ENCODE measurements around the gene GRID2.

GRCh38 chr4:93633721-93634120 lies 1330.0 kb downstream of the GRID2 start:
- no peak for TF ChIP-seq CTCF (IDR thresholded peaks at IDR 0.05)
- no peak for TF ChIP-seq POLR2A (IDR thresholded peaks at IDR 0.05)
